HCT116 (cell line): ENCODE results near the gene CXCL13. TPM values are rescaled to one million over a fixed set of nuclear protein-coding genes. Genes with fewer than 3 reads are reported as not detected.

Experiments
- ATAC-seq: fragments of 200-7000 bp; cut with Tn5 transposase; 2 replicates; pipeline ENCODE4 v1.9.1; 2020; ENCODE audit warnings: mild to moderate bottlenecking, moderate library complexity
- BruUV-seq: library from RNA; stranded (reverse); fragments of 400-500 nt; replicated peaks from 2 replicates; lab custom pipeline; 2021; lab: Mats Ljungman, UMichigan
- CTCF ChIA-PET: fragments of 300-600 bp; sonication (Branson Sonifier 250); formaldehyde crosslinking; loops from one replicate; lab custom pipeline; 2021; ENCODE audit warnings: antibody characterized with exemption; lab: Charles Lee
- POLR2A ChIA-PET: fragments of 300-600, 350-600 bp; sonication (Branson Sonifier 250); formaldehyde crosslinking; loops from one replicate; lab custom pipeline; 2021; ENCODE audit warnings: antibody characterized with exemption; lab: Charles Lee
- RAD21 ChIA-PET, 2 experiments: fragments of 300-600 bp; sonication (Branson Sonifier 250); formaldehyde crosslinking; loops; one replicate each; lab custom pipeline; 2023; ENCODE audit warnings: low total read pairs in 2 of 2; ENCODE audit not compliant: uncharacterized antibody in 2 of 2, unreplicated experiment in 2 of 2, low non-redundant PET in 1 of 2; lab: Charles Lee
- DNase-seq: peaks from one replicate; pipeline ENCODE4 v3.0.0-alpha.2; 2010; ENCODE audit warnings: low read depth, low spot score
- H2AFZ ChIP-seq: fragments of 200-600 bp; shearing (Covaris generic), sonication (generic); 2 replicates; pipeline ENCODE4 v1.6.1; 2017; ENCODE audit warnings: low read depth, mixed run types, mixed read lengths, antibody characterized with exemption, low read length; ENCODE audit not compliant: poor library complexity, severe bottlenecking
- H3K27ac ChIP-seq: 2 replicates; pipeline ENCODE4 v1.5.1; 2012; ENCODE audit warnings: low read depth, low read length
- H3K27me3 ChIP-seq: fragments of 200-600 bp; sonication (generic); 2 replicates; pipeline ENCODE4 v1.6.1; 2016; ENCODE audit warnings: mixed run types, low read length, mixed read lengths; ENCODE audit not compliant: insufficient read depth
- H3K36me3 ChIP-seq, 2 experiments: fragments of 200-500 bp in 1 of 2; fragments of 200-600 bp in 1 of 2; sonication (Bioruptor generic) in 1 of 2; sonication (generic) in 1 of 2; 2 replicates each; pipeline versions ENCODE4 v1.5.1 to v1.6.1; 2014 to 2016; ENCODE audit warnings: low read length in 2 of 2, inconsistent platforms in 1 of 2, mixed read lengths in 1 of 2, mixed run types in 1 of 2; ENCODE audit not compliant: insufficient read depth in 2 of 2, control insufficient read depth in 1 of 2
- H3K4me1 ChIP-seq, 2 experiments: fragments of 200-600 bp in 1 of 2; sonication (generic) in 1 of 2; 2 replicates each; pipeline versions ENCODE4 v1.5.1 to v1.6.1; 2012 to 2017; ENCODE audit warnings: low read length in 2 of 2, inconsistent platforms in 1 of 2, mild to moderate bottlenecking in 1 of 2, mixed read lengths in 1 of 2, mixed run types in 1 of 2, moderate library complexity in 1 of 2; ENCODE audit not compliant: insufficient read depth in 2 of 2, control insufficient read depth in 1 of 2
- H3K4me2 ChIP-seq: fragments of 200-600 bp; sonication (generic); 2 replicates; pipeline ENCODE4 v1.6.1; 2017; ENCODE audit warnings: mixed run types, low read length, mixed read lengths
- H3K4me3 ChIP-seq, 2 experiments: fragments of 200-600 bp in 1 of 2; sonication (generic) in 1 of 2; replicated peaks in 1 of 2; 2 replicates each; pipeline ENCODE4 v1.5.1; 2011 to 2016; ENCODE audit warnings: low read length in 2 of 2, control low read depth in 1 of 2, low read depth in 1 of 2, mild to moderate bottlenecking in 1 of 2, mixed read lengths in 1 of 2, mixed run types in 1 of 2
- H3K79me2 ChIP-seq: fragments of 200-600 bp; sonication (generic); 2 replicates; pipeline ENCODE4 v1.6.1; 2017; ENCODE audit warnings: mild to moderate bottlenecking, mixed run types, low read length, moderate library complexity, mixed read lengths; ENCODE audit not compliant: insufficient read depth
- H3K9ac ChIP-seq: fragments of 200-600 bp; sonication (generic); 2 replicates; pipeline ENCODE4 v1.6.1; 2016; ENCODE audit warnings: low read length, mixed read lengths
- H3K9me2 ChIP-seq: fragments of 200-600 bp; sonication (generic), shearing (Covaris generic); 2 replicates; pipeline ENCODE4 v1.6.1; 2017; ENCODE audit warnings: mixed run types, mild to moderate bottlenecking, moderate library complexity; ENCODE audit not compliant: insufficient read depth
- H3K9me3 ChIP-seq, 2 experiments: fragments of 200-500 bp in 1 of 2; fragments of 200-600 bp in 1 of 2; sonication (Bioruptor generic) in 1 of 2; sonication (generic) in 1 of 2; 2 replicates each; pipeline ENCODE4 v1.6.1; 2014 to 2017; ENCODE audit warnings: low read length in 2 of 2, mixed read lengths in 2 of 2, inconsistent platforms in 1 of 2, low read depth in 1 of 2, mild to moderate bottlenecking in 1 of 2, mixed run types in 1 of 2, moderate library complexity in 1 of 2; ENCODE audit not compliant: control insufficient read depth in 1 of 2, insufficient read depth in 1 of 2
- H4K20me1 ChIP-seq: fragments of 200-600 bp; sonication (generic), shearing (Covaris generic); 2 replicates; pipeline ENCODE4 v1.6.1; 2017; ENCODE audit warnings: mixed run types, mild to moderate bottlenecking, moderate library complexity; ENCODE audit not compliant: insufficient read depth
- ATF3 ChIP-seq: IDR thresholded peaks from 2 replicates; pipeline ENCODE4 v1.6.1; 2012
- CBX3 ChIP-seq: IDR thresholded peaks from 2 replicates; pipeline ENCODE4 v1.6.1; 2012; ENCODE audit warnings: low read depth
- CEBPB ChIP-seq: IDR thresholded peaks from 2 replicates; pipeline ENCODE4 v1.6.1; 2012; ENCODE audit warnings: low read depth
- CTCF ChIP-seq, 3 experiments: fragments of 200-600 bp in 1 of 3; sonication (generic) in 1 of 3; IDR thresholded peaks in 2 of 3; conservative IDR thresholded peaks in 1 of 3; 2 replicates each; pipeline ENCODE4 v1.5.1; 2012 to 2017; ENCODE audit warnings: low read depth in 2 of 3, low read length in 2 of 3, antibody characterized with exemption in 1 of 3, borderline replicate concordance in 1 of 3, control low read depth in 1 of 3, mild to moderate bottlenecking in 1 of 3, mixed read lengths in 1 of 3, mixed run types in 1 of 3, moderate library complexity in 1 of 3; ENCODE audit not compliant: insufficient read depth in 1 of 3
- ELF1 ChIP-seq: IDR thresholded peaks from 2 replicates; pipeline ENCODE4 v1.6.1; 2012; ENCODE audit warnings: low read depth, borderline replicate concordance
- EZH2phosphoT487 ChIP-seq: fragments of 200-600 bp; IDR thresholded peaks from 2 replicates; pipeline ENCODE4 v1.6.1; 2018; ENCODE audit warnings: antibody characterized with exemption, borderline replicate concordance
- MAX ChIP-seq: IDR thresholded peaks from 2 replicates; pipeline ENCODE4 v1.6.1; 2012
- POLR2A ChIP-seq: IDR thresholded peaks from 2 replicates; pipeline ENCODE4 v1.7.0; 2011; ENCODE audit warnings: borderline replicate concordance; ENCODE audit not compliant: insufficient read depth, insufficient read length; ENCODE audit errors: extremely low read depth
- POLR2AphosphoS5 ChIP-seq: IDR thresholded peaks from 2 replicates; pipeline ENCODE4 v1.6.1; 2011; ENCODE audit warnings: mild to moderate bottlenecking, low read depth, low read length, moderate library complexity
- RAD21 ChIP-seq: IDR thresholded peaks from 2 replicates; pipeline ENCODE4 v1.6.1; 2012; ENCODE audit warnings: low read depth, mild to moderate bottlenecking
- REST ChIP-seq: IDR thresholded peaks from 2 replicates; pipeline ENCODE4 v1.6.1; 2012; ENCODE audit warnings: low read depth
- SP1 ChIP-seq: IDR thresholded peaks from 2 replicates; pipeline ENCODE4 v1.6.1; 2012; ENCODE audit warnings: low read depth
- SRF ChIP-seq: IDR thresholded peaks from 2 replicates; pipeline ENCODE4 v1.6.1; 2012; ENCODE audit warnings: low read depth
- TCF7L2 ChIP-seq: IDR thresholded peaks from 2 replicates; pipeline ENCODE4 v1.7.0; 2011; ENCODE audit warnings: borderline replicate concordance, inconsistent platforms; ENCODE audit not compliant: insufficient read depth, insufficient read length; ENCODE audit errors: extremely low read depth
- YY1 ChIP-seq: IDR thresholded peaks from 2 replicates; pipeline ENCODE4 v1.6.1; 2011; ENCODE audit warnings: low read length, low read depth, moderate library complexity, mild to moderate bottlenecking; ENCODE audit not compliant: insufficient replicate concordance; ENCODE audit errors: extremely low read depth
- ZBTB33 ChIP-seq: IDR thresholded peaks from 2 replicates; pipeline ENCODE4 v1.6.1; 2011; ENCODE audit warnings: mild to moderate bottlenecking, low read length, moderate library complexity; ENCODE audit not compliant: insufficient replicate concordance; ENCODE audit errors: extremely low read depth
- ZFX ChIP-seq: fragments of 450-650 bp; IDR thresholded peaks from 2 replicates; pipeline ENCODE4 v1.6.1; 2017
- ZNF274 ChIP-seq: fragments of 200-500 bp; sonication (Bioruptor generic); IDR thresholded peaks from 2 replicates; pipeline ENCODE4 v1.6.1; 2014; ENCODE audit warnings: mild to moderate bottlenecking, low read depth, low read length, inconsistent platforms
- intact Hi-C: fragments of 100-400 bp; cut with micrococcal nuclease; formaldehyde crosslinking; loops from 2 replicates; pipeline ENCODE4 v1.10.0; 2022
- total RNA-seq: library from RNA; stranded (reverse); gene quantifications from one replicate; pipeline ENCODE4 v1.2.1, GENCODE V29; 2021; ENCODE audit not compliant: unreplicated experiment

CXCL13 gene
- total RNA-seq, 1 experiment from 2014 or later: not detected

GRCh38 chr4:77635246-77635645 lies 29.6 kb downstream of the CXCL13 start:
- H3K4me3 ChIP-seq: no peak overlapping the region
- DNase-seq (no peak), ATAC-seq (no peak)
- no peak for TF ChIP-seq CTCF (IDR thresholded peaks at IDR 0.05 in 2 of 3, conservative IDR thresholded peaks at IDR 0.05 in 1 of 3; ENCODE audit: borderline replicate concordance in 1 of 3, insufficient read depth in 1 of 3, low read depth in 2 of 3, low read length in 2 of 3)
- TF ChIP-seq TCF7L2: no peak
- TF ChIP-seq YY1: no peak
- TF ChIP-seq CBX3: no peak
- no peak for TF ChIP-seq ZNF274
- TF ChIP-seq ELF1: no peak
- TF ChIP-seq MAX: no peak
- no peak for TF ChIP-seq POLR2AphosphoS5
- no peak for TF ChIP-seq REST
- no peak for TF ChIP-seq POLR2A
- TF ChIP-seq CEBPB: no peak
- TF ChIP-seq SP1: no peak
- TF ChIP-seq ATF3: no peak
- no peak for TF ChIP-seq ZBTB33
- no peak for TF ChIP-seq SRF
- TF ChIP-seq RAD21: no peak
- no peak for TF ChIP-seq ZFX
- TF ChIP-seq EZH2phosphoT487: no peak
- ChIA-PET POLR2A (no interaction called here), CTCF (no interaction called here), RAD21 (no interaction called here)
- intact Hi-C loops: no loop called here
- no peak overlapping the region for H2AFZ ChIP-seq
- H3K36me3 ChIP-seq: no peaks in the 10 kb centered on the region
- H3K9me3 ChIP-seq: no peaks in the 10 kb centered on the region
- no peaks in the 10 kb centered on the region for H3K9me2 ChIP-seq
- BruUV-seq: no TSS peak
- no peaks in the 10 kb centered on the region for H3K79me2 ChIP-seq
- no peaks in the 10 kb centered on the region for H3K27me3 ChIP-seq
- H4K20me1 ChIP-seq: no peaks in the 10 kb centered on the region
- H3K4me2 ChIP-seq: no peak overlapping the region
- no peak overlapping the region for H3K9ac ChIP-seq
- no peak overlapping the region for H3K27ac ChIP-seq
- H3K4me1 ChIP-seq: peaks cover 0 to 11% of the 10 kb centered on the region in 2 experiments; a peak in 2 of 4 replicates
